Amniotic stem cell (primary cell): Measurements from ENCODE around the gene RSPO1.
"Not testable (repeated sequence)": the region's sequence is repeated elsewhere in the genome, so short reads cannot be mapped to it uniquely, and the experiment has no call there.

Source experiments
- DNase-seq: peaks from one replicate; lab custom pipeline; 2025; lab: John Stamatoyannopoulos, UW

RSPO1 gene

DNA sequence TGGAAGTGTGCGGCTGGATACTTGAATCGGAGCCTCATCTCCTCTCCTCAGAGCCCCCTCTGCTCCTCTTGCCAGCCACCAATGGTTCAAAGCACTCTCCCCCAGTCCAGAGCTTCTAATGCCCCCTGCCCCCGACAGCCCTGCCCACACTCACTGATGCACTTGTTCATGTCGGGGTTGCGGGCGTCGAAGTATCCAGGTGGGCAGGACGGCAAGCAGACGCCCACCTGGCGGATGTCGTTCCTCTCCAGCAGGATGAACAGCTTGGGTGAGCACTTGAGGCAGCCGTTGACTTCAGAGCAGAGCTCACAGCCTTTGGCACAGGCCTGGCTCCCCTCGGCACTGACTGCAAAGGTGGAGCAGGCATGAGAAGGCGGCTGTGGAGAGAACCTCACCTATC is 18.4 kb downstream of the RSPO1 start:
- DNase-seq: no peak

GRCh38 chr1:37614105-37614504 is 20.6 kb downstream of the RSPO1 start:
- no peak for DNase-seq

DNA sequence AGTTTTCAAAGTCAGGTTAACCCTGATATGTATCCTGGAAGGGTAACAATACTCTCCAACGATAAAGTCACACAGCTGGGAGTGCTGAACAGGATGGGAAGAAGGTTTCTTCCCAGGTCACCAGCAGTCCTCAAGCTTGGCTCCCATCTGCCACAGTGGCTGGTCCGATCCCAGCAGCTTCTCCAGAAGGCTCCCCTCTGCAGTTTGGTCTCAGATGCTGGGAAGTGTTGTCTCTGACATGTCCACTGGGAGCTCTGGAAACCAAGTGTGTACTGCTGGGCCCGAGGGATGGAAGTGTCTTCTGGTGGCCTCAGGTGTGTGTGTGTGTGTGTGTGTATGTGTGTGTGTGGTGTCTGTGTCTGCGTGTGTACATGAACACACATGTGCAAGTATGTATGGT is 22.5 kb downstream of the RSPO1 start:
- no peak for DNase-seq

DNA sequence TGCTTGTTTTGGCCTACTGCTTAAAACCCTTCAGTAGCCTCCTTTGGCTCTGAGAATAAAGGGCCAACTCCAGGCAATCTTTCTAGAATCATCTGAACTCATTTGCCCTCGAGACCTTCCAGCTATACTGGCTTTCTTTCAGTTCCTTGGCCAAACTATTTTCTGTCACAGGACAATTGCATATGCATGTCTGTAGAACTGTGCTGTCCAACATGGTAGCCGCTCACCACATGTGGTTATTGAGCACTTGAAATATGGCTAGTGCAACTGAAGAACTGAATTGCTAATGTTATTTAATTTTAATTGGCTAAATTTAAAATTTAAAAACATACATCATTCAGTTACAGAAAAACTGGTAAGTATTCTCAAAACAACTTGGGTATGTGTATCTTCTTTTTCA is 24.7 kb downstream of the RSPO1 start:
- no peak for DNase-seq

DNA sequence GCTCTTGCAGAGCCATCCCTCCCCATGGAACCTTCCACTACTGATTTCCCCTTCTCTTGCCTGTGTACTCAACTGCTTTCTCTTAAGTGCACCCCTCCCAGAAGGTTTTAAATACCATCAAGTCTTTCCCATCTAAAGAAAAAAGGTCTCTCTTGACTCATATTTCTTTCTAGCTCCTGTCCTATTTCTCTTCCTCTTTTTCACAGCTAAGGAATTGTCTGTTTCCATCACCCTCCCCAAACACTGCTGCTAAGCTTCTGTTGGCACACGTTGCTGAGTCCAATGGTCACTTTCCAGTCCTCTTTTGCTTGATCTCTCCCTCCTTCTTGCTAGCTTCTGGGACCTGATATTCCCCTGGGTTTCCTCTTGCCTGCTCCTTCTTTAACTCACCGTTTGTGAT is 25.7 kb downstream of the RSPO1 start:
- DNase-seq: no peak

- no peak for DNase-seq
These were observed 28.0 kb downstream of the RSPO1 start for GRCh38 chr1:37606481-37607263.

DNA sequence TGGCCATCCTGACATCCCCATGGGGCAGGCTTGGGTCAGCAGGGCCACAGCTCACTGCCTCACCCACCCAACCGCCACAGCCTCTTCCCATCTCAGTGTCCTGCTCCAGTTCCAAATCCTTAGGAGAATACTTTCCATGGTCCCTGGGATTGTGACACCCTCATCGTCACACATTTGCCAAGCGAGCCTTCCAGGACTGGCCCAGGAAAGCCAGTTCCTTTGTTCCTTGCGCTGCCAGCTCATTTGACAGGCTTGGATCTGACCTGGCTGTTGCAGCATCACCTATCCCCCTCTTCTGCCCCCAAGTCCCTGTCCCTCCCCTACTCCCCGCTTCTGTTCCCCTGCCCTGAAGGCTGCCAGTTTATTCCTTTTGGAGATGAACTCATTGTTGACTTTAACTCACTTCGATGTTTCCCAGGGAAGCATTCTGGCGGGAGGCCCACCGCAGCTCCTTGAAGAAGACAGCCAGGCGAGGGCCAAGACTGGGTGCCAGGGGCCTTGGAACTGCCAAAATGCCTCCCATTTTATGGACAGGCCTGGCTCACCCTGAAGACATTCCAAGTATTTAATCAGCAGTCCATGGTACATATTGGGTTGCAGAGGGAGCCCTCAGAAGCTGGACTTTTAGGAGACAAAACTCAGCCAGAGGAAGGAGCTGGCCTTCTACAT is 28.8 kb downstream of the RSPO1 start:
- no peak for DNase-seq

GRCh38 chr1:37605061-37605650 is 29.5 kb downstream of the RSPO1 start:
- no peak for DNase-seq

- DNase-seq: no peak
These were observed 31.7 kb downstream of the RSPO1 start for GRCh38 chr1:37602750-37603694.

GRCh38 chr1:37601441-37601840 is 33.3 kb downstream of the RSPO1 start:
- no peak for DNase-seq

GRCh38 chr1:37599940-37600339 is 34.8 kb downstream of the RSPO1 start:
- no peak for DNase-seq

DNA sequence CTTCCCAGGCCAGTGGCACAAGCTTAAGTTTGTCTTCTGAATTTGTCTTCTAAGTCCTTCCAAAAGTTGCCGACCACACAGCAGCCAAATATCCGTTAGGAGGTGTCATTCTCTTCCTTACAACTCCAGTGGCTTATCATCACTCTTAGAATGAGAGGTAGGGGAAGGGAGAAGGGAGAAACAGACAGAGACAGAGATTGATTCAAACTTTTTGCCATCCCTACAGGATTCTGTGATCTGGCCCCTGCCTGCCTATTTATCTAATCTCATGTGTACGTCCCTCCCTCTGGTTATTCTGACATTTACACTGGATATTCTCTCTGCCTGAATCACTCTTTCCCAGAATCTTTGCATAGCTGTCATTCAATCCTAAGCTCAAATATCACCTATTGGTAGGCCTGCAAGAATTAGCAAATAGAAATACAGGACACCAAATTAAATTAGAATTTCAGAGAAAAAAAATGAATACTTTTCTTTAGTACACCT is 38.5 kb downstream of the RSPO1 start:
- DNase-seq: no peak

DNA sequence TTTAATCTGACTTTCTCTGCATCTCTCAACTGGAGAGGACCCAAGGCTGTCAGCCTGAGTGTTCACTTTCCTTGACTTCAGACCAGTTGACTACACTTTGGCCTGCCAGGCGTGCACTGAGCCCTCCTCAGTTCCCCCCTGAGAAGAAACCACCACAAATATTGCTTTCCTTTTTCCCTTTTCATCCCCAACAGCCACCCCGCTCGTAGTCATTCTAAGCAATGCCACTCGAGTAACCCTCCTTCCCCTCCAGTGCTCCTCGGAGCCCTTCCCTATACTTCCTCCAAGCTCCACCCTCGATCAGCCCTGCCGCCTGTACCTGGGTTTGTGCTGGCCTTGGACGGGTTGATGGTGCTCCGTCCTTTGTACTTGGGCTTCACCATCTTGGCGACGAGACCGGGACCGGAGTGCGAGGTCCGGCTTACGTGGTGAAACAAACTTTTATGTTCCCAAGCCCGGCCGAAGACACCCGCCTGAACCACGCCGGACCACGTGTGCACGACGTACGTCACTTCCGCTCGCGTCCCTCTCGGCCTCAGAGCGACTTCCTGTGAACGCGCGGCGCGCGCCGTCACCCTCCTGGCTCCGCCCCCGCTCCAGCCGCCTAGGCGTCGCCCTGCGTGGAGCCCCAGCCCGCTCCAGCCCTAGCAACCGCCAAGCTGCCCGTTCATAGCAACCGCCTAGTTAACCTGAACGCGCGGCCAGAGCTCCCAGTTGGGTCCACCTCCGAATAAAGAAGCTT is 39.1 kb downstream of the RSPO1 start, which contains the start of gene GNL2:
Gene GNL2, minus strand, starts transcription at position 498 of the 742 bp plus-strand sequence. Its CDS starts 115 bp downstream, at position 383.
- DNase-seq: peak; percentile 97

GRCh38 chr1:37593726-37594125 is 41.0 kb downstream of the RSPO1 start:
- no peak for DNase-seq

- DNase-seq: no peak
These were observed 45.8 kb downstream of the RSPO1 start for GRCh38 chr1:37588939-37589338.

DNA sequence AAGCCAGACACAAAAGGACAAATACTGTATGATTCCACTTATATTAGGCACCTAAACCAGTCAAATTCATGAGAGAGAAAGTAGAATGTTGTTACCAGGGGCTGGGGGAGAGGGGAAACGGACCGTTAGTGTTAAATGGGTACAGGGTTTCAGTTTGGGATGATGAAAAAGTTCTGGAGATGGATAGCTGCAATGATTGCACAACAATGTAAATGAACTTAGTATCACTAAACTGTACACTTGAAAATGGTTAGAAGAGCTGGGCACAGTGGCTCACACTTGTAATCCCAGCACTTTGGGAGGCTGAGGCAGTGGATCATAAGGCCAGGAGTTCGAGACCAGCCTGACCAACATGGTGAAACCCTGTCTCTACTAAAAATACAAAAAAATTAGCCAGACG is 50.1 kb downstream of the RSPO1 start:
- DNase-seq: not testable (repeated sequence)

- no peak for DNase-seq
These were observed 59.0 kb downstream of the RSPO1 start for GRCh38 chr1:37575692-37576091.

- DNase-seq: peak; percentile 15
These were observed 59.7 kb downstream of the RSPO1 start for GRCh38 chr1:37574834-37575480.

GRCh38 chr1:37570528-37571334 is 64.0 kb downstream of the RSPO1 start:
- DNase-seq: no peak

DNA sequence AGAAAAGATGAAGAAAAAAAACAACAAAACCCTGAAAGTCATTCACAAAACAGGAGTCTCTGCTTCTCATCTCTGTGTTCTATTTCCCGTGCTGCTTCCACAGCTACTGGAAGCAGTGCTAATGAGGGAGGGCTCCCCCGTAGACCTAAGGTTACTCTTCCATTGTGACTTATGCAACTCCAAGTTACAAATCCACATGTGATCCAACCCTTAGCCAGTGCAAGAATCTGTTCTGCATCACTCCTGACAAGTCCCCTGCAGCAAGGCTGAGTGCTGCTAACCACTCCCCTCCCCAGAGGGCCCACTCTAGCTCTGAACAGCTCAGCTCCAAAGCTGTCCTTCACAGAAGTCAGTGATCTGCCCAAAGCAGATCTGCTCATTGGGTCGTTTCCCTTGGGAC is 67.7 kb downstream of the RSPO1 start:
- DNase-seq: no peak
